PC-3 (cell line): ENCODE data around the gene POPDC2. TPM values are rescaled to one million over a fixed set of nuclear protein-coding genes. Genes with fewer than 3 reads are reported as not detected.

Source experiments
- ATAC-seq: fragments of 200-7000 bp; cut with Tn5 transposase; 2 replicates; pipeline ENCODE4 v1.9.1; 2020; ENCODE audit warnings: mild to moderate bottlenecking, moderate library complexity
- BruUV-seq: library from RNA; stranded (reverse); fragments of 400-500 nt; replicated peaks from 2 replicates; lab custom pipeline; 2021; lab: Mats Ljungman, UMichigan
- CTCF ChIA-PET: fragments of 300-600 bp; sonication (Branson Sonifier 250); formaldehyde crosslinking; loops from one replicate; lab custom pipeline; 2022; ENCODE audit warnings: antibody characterized with exemption; lab: Charles Lee
- POLR2A ChIA-PET: fragments of 300-600 bp; sonication (Branson Sonifier 250); formaldehyde crosslinking; loops from one replicate; lab custom pipeline; 2022; ENCODE audit warnings: antibody characterized with exemption; ENCODE audit not compliant: unreplicated experiment; lab: Charles Lee
- DNase-seq: peaks from one replicate; pipeline ENCODE4 v3.0.0-alpha.2; 2015
- H2AFZ ChIP-seq: fragments of 300-600 bp; sonication (generic); 2 replicates; pipeline ENCODE4 v1.6.0; 2016; ENCODE audit warnings: antibody characterized with exemption, low read length
- H3F3A ChIP-seq: fragments of 300-600 bp; sonication (generic); one replicate; pipeline ENCODE4 v1.6.0; 2017; ENCODE audit warnings: antibody characterized with exemption, low read length, control low read depth, mild to moderate bottlenecking; ENCODE audit not compliant: unreplicated experiment
- H3K27ac ChIP-seq: fragments of 300-600 bp; sonication (generic); 2 replicates; pipeline ENCODE4 v1.5.1; 2016; ENCODE audit warnings: mild to moderate bottlenecking, low read length
- H3K27me3 ChIP-seq: fragments of 300-600 bp; sonication (generic); 2 replicates; pipeline ENCODE4 v1.6.1; 2016; ENCODE audit warnings: low read length, mixed read lengths
- H3K36me3 ChIP-seq: fragments of 300-600 bp; sonication (generic); 2 replicates; pipeline ENCODE4 v1.6.1; 2016; ENCODE audit warnings: low read depth, mixed run types, low read length, mixed read lengths
- H3K4me1 ChIP-seq: fragments of 300-600 bp; sonication (generic); 2 replicates; pipeline ENCODE4 v1.5.1; 2016; ENCODE audit warnings: low read length; ENCODE audit not compliant: insufficient read depth
- H3K4me2 ChIP-seq: fragments of 300-600 bp; sonication (generic); 2 replicates; pipeline ENCODE4 v1.6.0; 2016; ENCODE audit warnings: low read length
- H3K4me3 ChIP-seq: fragments of 300-600 bp; sonication (generic); 2 replicates; pipeline ENCODE4 v1.5.1; 2016; ENCODE audit warnings: mild to moderate bottlenecking, low read length, mixed read lengths
- H3K79me2 ChIP-seq: fragments of 300-600 bp; sonication (generic); 2 replicates; pipeline ENCODE4 v1.6.1; 2017; ENCODE audit warnings: low read length, mixed read lengths
- H3K9ac ChIP-seq: fragments of 300-600 bp; sonication (generic); 2 replicates; pipeline ENCODE4 v1.6.0; 2016; ENCODE audit warnings: mild to moderate bottlenecking, low read length
- H3K9me2 ChIP-seq: fragments of 300-600 bp; sonication (generic); replicated peaks from 2 replicates; pipeline ENCODE4 v1.6.1; 2016; ENCODE audit warnings: mixed run types, low read length, mixed read lengths
- H3K9me3 ChIP-seq: fragments of 300-600 bp; sonication (generic); 2 replicates; pipeline ENCODE4 v1.6.1; 2016; ENCODE audit warnings: low read length, mixed read lengths
- H4K20me1 ChIP-seq: fragments of 300-600 bp; sonication (generic); 2 replicates; pipeline ENCODE4 v1.6.1; 2016; ENCODE audit warnings: low read length, mixed read lengths
- EZH2 ChIP-seq: fragments of 300-600 bp; sonication (generic); IDR thresholded peaks from one replicate; pipeline ENCODE4 v1.6.1; 2017; ENCODE audit warnings: antibody characterized with exemption, mild to moderate bottlenecking, low read length; ENCODE audit not compliant: unreplicated experiment
- EZH2phosphoT487 ChIP-seq: fragments of 300-600 bp; sonication (generic); IDR thresholded peaks from 2 replicates; pipeline ENCODE4 v1.6.1; 2018; ENCODE audit warnings: mild to moderate bottlenecking, antibody characterized with exemption, low read length, borderline replicate concordance
- intact Hi-C: fragments of 100-400 bp; cut with micrococcal nuclease; formaldehyde crosslinking; loops from 2 replicates; pipeline ENCODE4 v1.9.0; 2023
- total RNA-seq: library from RNA; depleted of rRNA; stranded (reverse); fragments of >200 nt; gene quantifications from 2 replicates; pipeline ENCODE4 v1.2.3, GENCODE V29; 2014
- TF ChIP-seq, protein P1 (sequence below): fragments of 300-600 bp; sonication (generic); conservative IDR thresholded peaks from 2 replicates; pipeline ENCODE4 v1.5.1; 2017; ENCODE audit warnings: antibody characterized with exemption, low read depth, mild to moderate bottlenecking, low read length

POPDC2 gene
- total RNA-seq, 1 experiment from 2014 or later, result 0.62 TPM

DNA sequence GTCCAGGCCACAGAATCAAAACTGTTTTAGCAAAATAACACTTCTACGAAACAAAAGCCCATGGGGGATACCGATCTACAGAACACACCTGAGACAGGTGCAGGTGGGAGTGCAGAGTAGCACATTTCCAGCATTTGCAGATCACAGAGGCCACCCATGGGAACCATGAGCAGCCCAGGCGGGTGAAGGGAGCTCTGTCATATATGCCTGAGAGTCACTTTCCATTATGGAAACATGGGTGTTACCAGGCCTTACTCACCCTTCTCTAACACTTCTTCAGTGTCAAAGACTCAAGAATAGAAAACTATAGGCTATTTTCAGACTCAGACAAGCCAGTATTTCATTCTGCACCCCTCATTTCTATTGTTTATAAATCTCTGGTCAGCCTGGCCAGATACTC, 59.2 kb downstream of the POPDC2 start:
- no peaks in the 10 kb centered on the region for H3K36me3 ChIP-seq
- DNase-seq (no peak), ATAC-seq (no peak)
- CTCF ChIA-PET, result no interaction called here
- intact Hi-C loops, result no loop called here
- peaks cover 11% of the 10 kb centered on the region; the same call in 1 of the 2 replicates for H3K4me1 ChIP-seq
- no peak overlapping the region for H2AFZ ChIP-seq
- no peak overlapping the region for H3K4me3 ChIP-seq
- H3K79me2 ChIP-seq, result no peaks in the 10 kb centered on the region
- POLR2A ChIA-PET, result no interaction called here
- no peaks in the 10 kb centered on the region for H3K27me3 ChIP-seq
- no peaks in the 10 kb centered on the region for H4K20me1 ChIP-seq
- no peaks in the 10 kb centered on the region for H3K9me2 ChIP-seq
- H3K9me3 ChIP-seq, result no peaks in the 10 kb centered on the region
- no peak overlapping the region for H3K27ac ChIP-seq
- H3K4me2 ChIP-seq, result no peak overlapping the region
- no peak overlapping the region for H3K9ac ChIP-seq
- no TSS peak for BruUV-seq
- no peak for TF ChIP-seq EZH2
- TF ChIP-seq EZH2phosphoT487, result no peak
- TF ChIP-seq, protein P1, sequence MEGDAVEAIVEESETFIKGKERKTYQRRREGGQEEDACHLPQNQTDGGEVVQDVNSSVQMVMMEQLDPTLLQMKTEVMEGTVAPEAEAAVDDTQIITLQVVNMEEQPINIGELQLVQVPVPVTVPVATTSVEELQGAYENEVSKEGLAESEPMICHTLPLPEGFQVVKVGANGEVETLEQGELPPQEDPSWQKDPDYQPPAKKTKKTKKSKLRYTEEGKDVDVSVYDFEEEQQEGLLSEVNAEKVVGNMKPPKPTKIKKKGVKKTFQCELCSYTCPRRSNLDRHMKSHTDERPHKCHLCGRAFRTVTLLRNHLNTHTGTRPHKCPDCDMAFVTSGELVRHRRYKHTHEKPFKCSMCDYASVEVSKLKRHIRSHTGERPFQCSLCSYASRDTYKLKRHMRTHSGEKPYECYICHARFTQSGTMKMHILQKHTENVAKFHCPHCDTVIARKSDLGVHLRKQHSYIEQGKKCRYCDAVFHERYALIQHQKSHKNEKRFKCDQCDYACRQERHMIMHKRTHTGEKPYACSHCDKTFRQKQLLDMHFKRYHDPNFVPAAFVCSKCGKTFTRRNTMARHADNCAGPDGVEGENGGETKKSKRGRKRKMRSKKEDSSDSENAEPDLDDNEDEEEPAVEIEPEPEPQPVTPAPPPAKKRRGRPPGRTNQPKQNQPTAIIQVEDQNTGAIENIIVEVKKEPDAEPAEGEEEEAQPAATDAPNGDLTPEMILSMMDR, result no peak
- H3F3A ChIP-seq, result no peaks in the 10 kb centered on the region

DNA sequence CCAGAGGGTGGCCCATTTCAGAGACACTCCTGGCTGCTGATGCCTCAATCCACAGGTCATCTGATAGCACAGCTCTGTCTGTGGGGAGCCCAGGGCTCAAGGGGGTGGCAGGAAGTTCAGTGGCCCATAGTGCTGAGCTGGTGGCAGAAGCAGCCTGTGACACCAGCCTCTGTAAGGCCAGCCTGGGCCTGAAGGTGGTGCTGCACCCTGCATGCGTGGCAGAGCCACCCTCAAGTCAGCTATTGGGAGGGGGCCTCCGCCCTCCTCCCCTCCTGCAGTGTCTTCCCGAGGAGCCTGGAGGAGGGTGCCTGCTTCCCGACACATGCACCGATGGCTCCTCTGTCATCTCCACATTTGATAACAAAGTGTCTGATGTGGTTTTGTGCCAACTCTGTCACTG, 59.7 kb downstream of the POPDC2 start:
- no peaks in the 10 kb centered on the region for H4K20me1 ChIP-seq
- peaks cover 11% of the 10 kb centered on the region; the same call in 1 of the 2 replicates for H3K4me1 ChIP-seq
- no peaks in the 10 kb centered on the region for H3K79me2 ChIP-seq
- no TSS peak for BruUV-seq
- no peaks in the 10 kb centered on the region for H3F3A ChIP-seq
- ATAC-seq (peak; percentile 42; the same call in 1 of the 2 replicates), DNase-seq (peak; percentile 42)
- no peak overlapping the region for H3K4me3 ChIP-seq
- H3K4me2 ChIP-seq, result no peak overlapping the region
- H3K27ac ChIP-seq, result no peak overlapping the region
- H2AFZ ChIP-seq, result no peak overlapping the region
- intact Hi-C loops, result no loop called here
- H3K9ac ChIP-seq, result no peak overlapping the region
- CTCF ChIA-PET, result no interaction called here
- POLR2A ChIA-PET, result no interaction called here
- no peaks in the 10 kb centered on the region for H3K36me3 ChIP-seq
- H3K9me2 ChIP-seq, result no peaks in the 10 kb centered on the region
- TF ChIP-seq, protein P1, result peak; percentile 70
- TF ChIP-seq EZH2, result no peak
- no peaks in the 10 kb centered on the region for H3K27me3 ChIP-seq
- no peaks in the 10 kb centered on the region for H3K9me3 ChIP-seq

DNA sequence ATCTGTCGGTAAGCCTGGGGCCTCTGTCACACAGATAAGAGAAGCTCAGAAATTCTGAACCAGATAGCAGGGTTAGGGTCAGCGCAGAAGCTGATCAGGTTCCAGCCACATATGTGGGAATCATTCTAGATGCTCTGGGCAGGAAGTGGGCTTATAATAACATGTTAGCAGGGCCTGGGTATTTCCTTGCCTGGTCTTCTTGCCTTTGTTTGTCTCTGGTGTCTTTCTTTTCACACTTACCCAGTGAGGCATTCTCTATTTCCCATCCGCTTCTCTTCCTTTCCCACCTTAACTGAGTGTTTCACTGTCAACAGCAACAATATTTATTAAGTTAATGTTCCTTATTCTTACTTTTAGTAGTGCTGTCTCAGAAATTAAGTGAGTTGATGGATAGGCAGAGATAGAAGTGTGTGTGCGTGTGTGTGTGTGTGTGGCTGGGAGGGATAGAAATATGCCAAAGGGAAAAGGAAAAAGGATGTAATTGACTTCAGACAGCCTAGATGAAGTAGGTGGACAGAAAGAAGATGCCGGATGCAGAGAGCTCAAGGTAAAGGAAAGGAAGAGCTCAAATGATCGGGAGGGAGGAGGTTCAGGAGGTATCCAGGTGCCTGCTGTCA, 60.7 kb downstream of the POPDC2 start:
- ChIA-PET CTCF (no interaction called here), POLR2A (no interaction called here)
- H3K4me3 ChIP-seq, result no peak overlapping the region
- peaks cover 5% of the 10 kb centered on the region; the same call in 1 of the 2 replicates for H3K4me1 ChIP-seq
- DNase-seq (no peak), ATAC-seq (no peak)
- H4K20me1 ChIP-seq, result no peaks in the 10 kb centered on the region
- no peak overlapping the region for H3K4me2 ChIP-seq
- H2AFZ ChIP-seq, result no peak overlapping the region
- H3K79me2 ChIP-seq, result no peaks in the 10 kb centered on the region
- no peaks in the 10 kb centered on the region for H3K36me3 ChIP-seq
- intact Hi-C loops, result no loop called here
- no peaks in the 10 kb centered on the region for H3K9me3 ChIP-seq
- no peaks in the 10 kb centered on the region for H3F3A ChIP-seq
- no peaks in the 10 kb centered on the region for H3K9me2 ChIP-seq
- no peak overlapping the region for H3K27ac ChIP-seq
- no peak overlapping the region for H3K9ac ChIP-seq
- H3K27me3 ChIP-seq, result no peaks in the 10 kb centered on the region
- no TSS peak for BruUV-seq
- TF ChIP-seq, protein P1, result no peak
- TF ChIP-seq EZH2, result no peak
- no peak for TF ChIP-seq EZH2phosphoT487
